Trophoblast cell (in vitro differentiated cells and primary cell): ENCODE data around the gene SLC25A44.

ENCODE experiments used
- DNase-seq, 2 donors: peaks; one replicate each; pipeline ENCODE4 v3.0.0-alpha.2; 2016
- H2AFZ ChIP-seq: 2 replicates; pipeline ENCODE4 v1.6.1; 2013; ENCODE audit warnings: low read length, moderate library complexity, mild to moderate bottlenecking; ENCODE audit not compliant: insufficient read depth, poor library complexity
- H2AK5ac ChIP-seq: 2 replicates; pipeline ENCODE4 v1.6.1; 2013; ENCODE audit warnings: mild to moderate bottlenecking, low read length
- H2BK120ac ChIP-seq: 2 replicates; pipeline ENCODE4 v1.6.1; 2013; ENCODE audit warnings: low read length, mild to moderate bottlenecking, moderate library complexity; ENCODE audit not compliant: insufficient read depth, poor library complexity
- H2BK12ac ChIP-seq: 2 replicates; pipeline ENCODE4 v1.6.1; 2013; ENCODE audit warnings: mild to moderate bottlenecking, low read length, moderate library complexity
- H2BK5ac ChIP-seq: 2 replicates; pipeline ENCODE4 v1.6.1; 2013; ENCODE audit warnings: low read length, low read depth, moderate library complexity, mild to moderate bottlenecking; ENCODE audit not compliant: poor library complexity
- H3K14ac ChIP-seq: 2 replicates; pipeline ENCODE4 v1.6.1; 2013; ENCODE audit warnings: mild to moderate bottlenecking, low read length
- H3K18ac ChIP-seq: 2 replicates; pipeline ENCODE4 v1.6.1; 2013; ENCODE audit warnings: mild to moderate bottlenecking, low read length
- H3K23ac ChIP-seq: 2 replicates; pipeline ENCODE4 v1.6.1; 2013; ENCODE audit warnings: low read length
- H3K27ac ChIP-seq: 2 replicates; pipeline ENCODE4 v1.5.1; 2013; ENCODE audit warnings: low read depth, mild to moderate bottlenecking, inconsistent platforms, low read length, moderate library complexity
- H3K27me3 ChIP-seq: 2 replicates; pipeline ENCODE4 v1.6.1; 2013; ENCODE audit warnings: inconsistent platforms, mild to moderate bottlenecking, low read length, moderate library complexity; ENCODE audit not compliant: insufficient read depth
- H3K36me3 ChIP-seq, 2 experiments: 1 replicate in 1 of 2; 2 replicates in 1 of 2; pipeline ENCODE4 v1.6.1; 2013; ENCODE audit warnings: low read length in 2 of 2, mild to moderate bottlenecking in 2 of 2, moderate library complexity in 1 of 2; ENCODE audit not compliant: insufficient read depth in 2 of 2, control insufficient read depth in 1 of 2
- H3K4ac ChIP-seq: 2 replicates; pipeline ENCODE4 v1.6.1; 2013; ENCODE audit warnings: low read depth, mild to moderate bottlenecking, low read length, moderate library complexity
- H3K4me1 ChIP-seq, 2 experiments: 1 replicate in 1 of 2; 2 replicates in 1 of 2; pipeline ENCODE4 v1.6.1; 2013; ENCODE audit warnings: low read length in 2 of 2, mild to moderate bottlenecking in 2 of 2, moderate library complexity in 1 of 2; ENCODE audit not compliant: insufficient read depth in 2 of 2, control insufficient read depth in 1 of 2
- H3K4me2 ChIP-seq: 2 replicates; pipeline ENCODE4 v1.6.1; 2013; ENCODE audit warnings: inconsistent platforms, mild to moderate bottlenecking, low read length, moderate library complexity
- H3K4me3 ChIP-seq: 2 replicates; pipeline ENCODE4 v1.5.1; 2013; ENCODE audit warnings: mild to moderate bottlenecking, low read depth, low read length, inconsistent platforms
- H3K79me1 ChIP-seq: one replicate; pipeline ENCODE4 v1.6.1; 2013; ENCODE audit warnings: low read length
- H3K79me2 ChIP-seq: 2 replicates; pipeline ENCODE4 v1.6.1; 2013; ENCODE audit warnings: low read length, mild to moderate bottlenecking; ENCODE audit not compliant: control insufficient read depth, insufficient read depth, poor library complexity
- H3K9ac ChIP-seq: 2 replicates; pipeline ENCODE4 v1.6.1; 2013; ENCODE audit warnings: mild to moderate bottlenecking, low read length
- H3K9me3 ChIP-seq: 2 replicates; pipeline ENCODE4 v1.6.1; 2013; ENCODE audit warnings: low read depth, mild to moderate bottlenecking, control low read depth, inconsistent platforms, low read length; ENCODE audit not compliant: insufficient read depth
- H4K12ac ChIP-seq: 2 replicates; pipeline ENCODE4 v1.6.1; 2013; ENCODE audit warnings: low read depth, mild to moderate bottlenecking, low read length, moderate library complexity
- H4K8ac ChIP-seq: 2 replicates; pipeline ENCODE4 v1.6.1; 2013; ENCODE audit warnings: low read depth, mild to moderate bottlenecking, low read length, moderate library complexity
- H4K91ac ChIP-seq: one replicate; pipeline ENCODE4 v1.6.1; 2013; ENCODE audit warnings: low read depth, mild to moderate bottlenecking, low read length, moderate library complexity
- WGBS: extraction: QIAGEN DNeasy Blood & Tissue Kit; methylation state at CpG from one replicate; pipeline ENCODE4 v1.1.7; 2013; ENCODE audit warnings: missing lambda C conversion rate; ENCODE audit not compliant: insufficient read length, insufficient coverage; ENCODE audit errors: extremely low coverage; 5-methylcytosine and 5-hydroxymethylcytosine counted together

SLC25A44 gene

DNA sequence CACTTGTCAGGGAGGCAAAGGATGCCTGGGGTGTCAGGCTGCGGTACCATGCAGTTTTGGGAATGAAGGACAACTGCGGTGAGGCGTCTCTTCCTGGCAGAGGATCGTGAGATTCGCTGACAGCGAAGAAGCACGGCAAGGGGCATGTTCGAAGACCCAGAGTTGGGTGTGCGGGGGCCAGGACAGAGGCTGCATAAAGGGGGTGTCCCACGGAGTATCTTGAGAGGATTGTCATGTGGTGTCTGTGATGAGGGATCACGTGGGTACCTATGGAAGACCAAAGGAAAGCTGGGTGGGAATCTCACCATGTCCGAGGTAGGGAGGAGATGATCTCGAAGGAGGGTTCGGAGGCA, 372 bp downstream of the SLC25A44 start:
- no CpG with 5 or more reads among the region's 14 CpGs for WGBS

DNA sequence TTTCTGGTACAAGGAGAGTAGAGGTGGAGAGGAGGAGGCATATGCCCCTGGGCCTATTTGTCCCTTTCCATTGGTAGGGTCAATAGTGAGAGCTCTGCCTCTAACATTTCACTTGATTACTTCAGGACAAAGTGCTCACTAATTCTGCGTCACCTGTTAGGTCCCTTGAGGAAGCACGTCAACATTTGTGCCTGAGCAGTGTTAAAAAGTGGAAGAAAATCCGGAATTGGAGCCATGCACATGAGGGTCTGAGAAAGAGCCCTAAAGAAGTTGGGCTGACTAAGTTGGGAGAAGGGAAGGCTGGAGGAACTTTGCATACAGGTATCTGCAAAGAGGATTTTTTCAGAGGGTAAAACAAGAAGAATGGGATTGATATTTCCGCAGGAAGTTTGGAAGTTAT, 1.9 kb downstream of the SLC25A44 start:
- WGBS = no CpG with 5 or more reads among the region's 4 CpGs

More for the DNA sequence above, 372 bp downstream of the SLC25A44 start:
- Histone ChIP-seq H4K8ac (peak overlapping the region; percentile 72), H3K9me3 (no peaks in the 10 kb centered on the region), H3K79me2 (peaks cover 7% of the 10 kb centered on the region), H3K23ac (no peak overlapping the region), H2AFZ (peak overlapping the region; percentile 33), H3K4me3 (peak overlapping the region; percentile 86), H3K4ac (peak overlapping the region; percentile 47), H2BK12ac (no peak overlapping the region), H2AK5ac (peak overlapping the region; percentile 37), H4K91ac (peak overlapping the region; percentile 60), H3K36me3 (peaks cover 4 to 6% of the 10 kb centered on the region in 2 experiments), H3K79me1 (peaks cover 6% of the 10 kb centered on the region), H2BK120ac (peak overlapping the region; percentile 15), H3K27ac (no peak overlapping the region), H2BK5ac (no peak overlapping the region), H3K14ac (peak overlapping the region; percentile 34), H3K4me1 (peaks cover 4 to 9% of the 10 kb centered on the region in 2 experiments), H3K18ac (peak overlapping the region; percentile 50), H3K27me3 (no peaks in the 10 kb centered on the region), H4K12ac (peak overlapping the region; percentile 50), H3K4me2 (peak overlapping the region; percentile 94), H3K9ac (peak overlapping the region; percentile 87)
- DNase-seq = no peak

DNA sequence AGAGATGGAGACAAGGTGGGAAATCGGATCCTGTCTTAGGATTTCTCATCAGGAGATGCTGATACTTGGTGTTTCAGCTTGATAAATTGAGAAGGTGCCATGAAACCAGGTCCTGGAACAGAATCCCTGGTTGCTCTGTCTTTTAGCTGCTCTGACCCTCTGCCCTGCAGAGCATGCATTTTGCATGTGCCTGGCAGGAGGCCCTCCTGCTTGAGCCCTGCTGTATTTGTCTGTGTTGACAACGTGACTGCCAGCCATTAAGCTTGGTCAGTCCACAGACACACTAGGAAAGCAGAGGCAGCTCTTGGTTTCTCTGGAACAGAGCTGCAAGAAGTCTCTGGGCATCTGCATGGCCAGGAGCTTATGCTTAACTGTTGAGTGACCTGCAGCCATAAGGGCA, 2.5 kb downstream of the SLC25A44 start:
- H4K12ac ChIP-seq = no peak overlapping the region
- WGBS = no CpG with 5 or more reads among the region's 2 CpGs

More for the DNA sequence above, 1.9 kb downstream of the SLC25A44 start:
- H3K4me3 ChIP-seq = no peak overlapping the region
- H2BK5ac ChIP-seq = no peak overlapping the region
- no peak overlapping the region for H2BK120ac ChIP-seq
- H3K27ac ChIP-seq = no peak overlapping the region
- H3K9me3 ChIP-seq = no peaks in the 10 kb centered on the region
- no peak overlapping the region for H3K18ac ChIP-seq
- no peak overlapping the region for H2AFZ ChIP-seq
- no peak overlapping the region for H2BK12ac ChIP-seq
- no peak overlapping the region for H4K8ac ChIP-seq
- no peak overlapping the region for H3K9ac ChIP-seq
- no peaks in the 10 kb centered on the region for H3K27me3 ChIP-seq
- peak overlapping the region; percentile 16 for H3K4ac ChIP-seq
- H3K36me3 ChIP-seq = peaks cover 17% of the 10 kb centered on the region in 2 experiments
- no peak overlapping the region for H4K91ac ChIP-seq
- no peak overlapping the region for H3K4me2 ChIP-seq
- no peak overlapping the region for H4K12ac ChIP-seq
- peaks cover 7% of the 10 kb centered on the region for H3K79me2 ChIP-seq
- H3K23ac ChIP-seq = no peak overlapping the region
- DNase-seq = no peak
- H3K14ac ChIP-seq = no peak overlapping the region
- H3K79me1 ChIP-seq = peaks cover 6% of the 10 kb centered on the region
- H3K4me1 ChIP-seq = peaks cover 4 to 9% of the 10 kb centered on the region in 2 experiments
- H2AK5ac ChIP-seq = no peak overlapping the region

GRCh38 chr1:156198831-156199349, 5.0 kb downstream of the SLC25A44 start:
- peaks cover 4 to 7% of the 10 kb centered on the region in 2 experiments for H3K4me1 ChIP-seq
- DNase-seq = no peak
- no peak overlapping the region for H3K4me3 ChIP-seq
- no peak overlapping the region for H3K23ac ChIP-seq
- no peak overlapping the region for H2BK120ac ChIP-seq
- no peak overlapping the region for H3K4ac ChIP-seq
- peaks cover 17% of the 10 kb centered on the region in 2 experiments for H3K36me3 ChIP-seq
- no peak overlapping the region for H3K27ac ChIP-seq
- H2AK5ac ChIP-seq = no peak overlapping the region
- H2BK5ac ChIP-seq = no peak overlapping the region
- H2BK12ac ChIP-seq = no peak overlapping the region
- H3K9ac ChIP-seq = no peak overlapping the region
- H4K91ac ChIP-seq = no peak overlapping the region
- no peak overlapping the region for H3K4me2 ChIP-seq
- no peaks in the 10 kb centered on the region for H3K9me3 ChIP-seq
- H3K27me3 ChIP-seq = no peaks in the 10 kb centered on the region
- WGBS = no CpG with 5 or more reads among the region's 5 CpGs
- H4K12ac ChIP-seq = no peak overlapping the region
- peaks cover 3% of the 10 kb centered on the region for H3K79me1 ChIP-seq
- no peak overlapping the region for H4K8ac ChIP-seq
- peaks cover 7% of the 10 kb centered on the region for H3K79me2 ChIP-seq
- no peak overlapping the region for H3K18ac ChIP-seq
- no peak overlapping the region for H2AFZ ChIP-seq
- no peak overlapping the region for H3K14ac ChIP-seq

More for the DNA sequence above, 2.5 kb downstream of the SLC25A44 start:
- Histone ChIP-seq H3K27ac (no peak overlapping the region), H2BK5ac (no peak overlapping the region), H2BK120ac (no peak overlapping the region), H3K23ac (no peak overlapping the region), H3K9me3 (no peaks in the 10 kb centered on the region), H3K4me3 (no peak overlapping the region), H3K79me2 (peaks cover 7% of the 10 kb centered on the region), H3K27me3 (no peaks in the 10 kb centered on the region), H3K9ac (no peak overlapping the region), H2AK5ac (no peak overlapping the region), H4K8ac (no peak overlapping the region), H3K4ac (no peak overlapping the region), H3K4me2 (no peak overlapping the region), H4K91ac (no peak overlapping the region), H3K18ac (no peak overlapping the region), H2AFZ (no peak overlapping the region), H3K14ac (no peak overlapping the region), H3K36me3 (peaks cover 17% of the 10 kb centered on the region in 2 experiments), H3K79me1 (peaks cover 6% of the 10 kb centered on the region), H2BK12ac (no peak overlapping the region), H3K4me1 (peaks cover 4 to 9% of the 10 kb centered on the region in 2 experiments)
- DNase-seq = no peak
